Stimulated activated CD8-positive, alpha-beta memory T cell treated with anti-CD3 and anti-CD28 coated beads, Interleukin-2, amount 100 ng/mL, for 48 hours (primary cell): Measurements from ENCODE around the gene ITGA6.

Experiments used
- DNase-seq, 2 donors: peaks; one replicate each; pipeline ENCODE4 v3.0.0-alpha.2; 2020; ENCODE audit warnings: low read depth in 2 of 2

The ITGA6 gene

GRCh38 chr2:172427256-172427989 is at the start of gene ITGA6:
TSS of gene ITGA6 (plus strand) at chr2:172427586.
- peak; percentile 57 to 59 for DNase-seq

- no peak for DNase-seq
Observed at GRCh38 chr2:172380436-172381274, 46.7 kb upstream of the ITGA6 start.

GRCh38 chr2:172381275-172382027 is 45.9 kb upstream of the ITGA6 start:
- no peak for DNase-seq

- no peak for DNase-seq
Observed at GRCh38 chr2:172387361-172387760, 40.0 kb upstream of the ITGA6 start.

- DNase-seq: no peak
Observed at GRCh38 chr2:172389685-172390339, 37.6 kb upstream of the ITGA6 start.

GRCh38 chr2:172394002-172394401 is 33.4 kb upstream of the ITGA6 start:
- no peak for DNase-seq

GRCh38 chr2:172395503-172395902 is 31.9 kb upstream of the ITGA6 start:
- DNase-seq: no peak

- no peak for DNase-seq
Observed at GRCh38 chr2:172397148-172397834, 30.1 kb upstream of the ITGA6 start.

GRCh38 chr2:172398440-172398839 is 28.9 kb upstream of the ITGA6 start:
- no peak for DNase-seq

GRCh38 chr2:172399765-172400164 is 27.6 kb upstream of the ITGA6 start:
- DNase-seq: no peak

- no peak for DNase-seq
Observed at GRCh38 chr2:172402198-172402597, 25.2 kb upstream of the ITGA6 start.

GRCh38 chr2:172403402-172403801 is 24.0 kb upstream of the ITGA6 start:
- no peak for DNase-seq

- DNase-seq: no peak
Observed at GRCh38 chr2:172403881-172404468, 23.4 kb upstream of the ITGA6 start.

GRCh38 chr2:172404824-172405223 is 22.6 kb upstream of the ITGA6 start:
- DNase-seq: no peak

GRCh38 chr2:172405673-172406072 is 21.7 kb upstream of the ITGA6 start:
- DNase-seq: no peak

GRCh38 chr2:172408143-172408766 is 19.1 kb upstream of the ITGA6 start:
- no peak for DNase-seq

- no peak for DNase-seq
Observed at GRCh38 chr2:172409042-172409441, 18.3 kb upstream of the ITGA6 start.

GRCh38 chr2:172412984-172413492 is 14.3 kb upstream of the ITGA6 start:
- no peak for DNase-seq

- no peak for DNase-seq
Observed at GRCh38 chr2:172415157-172415864, 12.1 kb upstream of the ITGA6 start.

- no peak for DNase-seq
Observed at GRCh38 chr2:172415865-172416183, 11.6 kb upstream of the ITGA6 start.
